PC-3 (cell line): ENCODE results near the gene SLC7A6OS. TPM values are rescaled to one million over a fixed set of nuclear protein-coding genes. Genes with fewer than 3 reads are reported as not detected.

ENCODE experiments used
- ATAC-seq: fragments of 200-7000 bp; cut with Tn5 transposase; 2 replicates; pipeline ENCODE4 v1.9.1; 2020; ENCODE audit warnings: mild to moderate bottlenecking, moderate library complexity
- BruUV-seq: library from RNA; stranded (reverse); fragments of 400-500 nt; replicated peaks from 2 replicates; lab custom pipeline; 2021; lab: Mats Ljungman, UMichigan
- CTCF ChIA-PET: fragments of 300-600 bp; sonication (Branson Sonifier 250); formaldehyde crosslinking; loops from one replicate; lab custom pipeline; 2022; ENCODE audit warnings: antibody characterized with exemption; lab: Charles Lee
- POLR2A ChIA-PET: fragments of 300-600 bp; sonication (Branson Sonifier 250); formaldehyde crosslinking; loops from one replicate; lab custom pipeline; 2022; ENCODE audit warnings: antibody characterized with exemption; ENCODE audit not compliant: unreplicated experiment; lab: Charles Lee
- DNase-seq: peaks from one replicate; pipeline ENCODE4 v3.0.0-alpha.2; 2015
- H2AFZ ChIP-seq: fragments of 300-600 bp; sonication (generic); 2 replicates; pipeline ENCODE4 v1.6.0; 2016; ENCODE audit warnings: antibody characterized with exemption, low read length
- H3F3A ChIP-seq: fragments of 300-600 bp; sonication (generic); one replicate; pipeline ENCODE4 v1.6.0; 2017; ENCODE audit warnings: antibody characterized with exemption, low read length, control low read depth, mild to moderate bottlenecking; ENCODE audit not compliant: unreplicated experiment
- H3K27ac ChIP-seq: fragments of 300-600 bp; sonication (generic); 2 replicates; pipeline ENCODE4 v1.5.1; 2016; ENCODE audit warnings: mild to moderate bottlenecking, low read length
- H3K27me3 ChIP-seq: fragments of 300-600 bp; sonication (generic); 2 replicates; pipeline ENCODE4 v1.6.1; 2016; ENCODE audit warnings: low read length, mixed read lengths
- H3K36me3 ChIP-seq: fragments of 300-600 bp; sonication (generic); 2 replicates; pipeline ENCODE4 v1.6.1; 2016; ENCODE audit warnings: low read depth, mixed run types, low read length, mixed read lengths
- H3K4me1 ChIP-seq: fragments of 300-600 bp; sonication (generic); 2 replicates; pipeline ENCODE4 v1.5.1; 2016; ENCODE audit warnings: low read length; ENCODE audit not compliant: insufficient read depth
- H3K4me2 ChIP-seq: fragments of 300-600 bp; sonication (generic); 2 replicates; pipeline ENCODE4 v1.6.0; 2016; ENCODE audit warnings: low read length
- H3K4me3 ChIP-seq: fragments of 300-600 bp; sonication (generic); 2 replicates; pipeline ENCODE4 v1.5.1; 2016; ENCODE audit warnings: mild to moderate bottlenecking, low read length, mixed read lengths
- H3K79me2 ChIP-seq: fragments of 300-600 bp; sonication (generic); 2 replicates; pipeline ENCODE4 v1.6.1; 2017; ENCODE audit warnings: low read length, mixed read lengths
- H3K9ac ChIP-seq: fragments of 300-600 bp; sonication (generic); 2 replicates; pipeline ENCODE4 v1.6.0; 2016; ENCODE audit warnings: mild to moderate bottlenecking, low read length
- H3K9me2 ChIP-seq: fragments of 300-600 bp; sonication (generic); replicated peaks from 2 replicates; pipeline ENCODE4 v1.6.1; 2016; ENCODE audit warnings: mixed run types, low read length, mixed read lengths
- H3K9me3 ChIP-seq: fragments of 300-600 bp; sonication (generic); 2 replicates; pipeline ENCODE4 v1.6.1; 2016; ENCODE audit warnings: low read length, mixed read lengths
- H4K20me1 ChIP-seq: fragments of 300-600 bp; sonication (generic); 2 replicates; pipeline ENCODE4 v1.6.1; 2016; ENCODE audit warnings: low read length, mixed read lengths
- CTCF ChIP-seq: fragments of 300-600 bp; sonication (generic); conservative IDR thresholded peaks from 2 replicates; pipeline ENCODE4 v1.5.1; 2017; ENCODE audit warnings: antibody characterized with exemption, low read depth, mild to moderate bottlenecking, low read length
- EZH2 ChIP-seq: fragments of 300-600 bp; sonication (generic); IDR thresholded peaks from one replicate; pipeline ENCODE4 v1.6.1; 2017; ENCODE audit warnings: antibody characterized with exemption, mild to moderate bottlenecking, low read length; ENCODE audit not compliant: unreplicated experiment
- EZH2phosphoT487 ChIP-seq: fragments of 300-600 bp; sonication (generic); IDR thresholded peaks from 2 replicates; pipeline ENCODE4 v1.6.1; 2018; ENCODE audit warnings: mild to moderate bottlenecking, antibody characterized with exemption, low read length, borderline replicate concordance
- intact Hi-C: fragments of 100-400 bp; cut with micrococcal nuclease; formaldehyde crosslinking; loops from 2 replicates; pipeline ENCODE4 v1.9.0; 2023
- total RNA-seq: library from RNA; depleted of rRNA; stranded (reverse); fragments of >200 nt; gene quantifications from 2 replicates; pipeline ENCODE4 v1.2.3, GENCODE V29; 2014

SLC7A6OS gene
- total RNA-seq, 1 experiment from 2014 or later: 12.6 TPM

GRCh38 chr16:68263559-68264127, 47.1 kb downstream of the SLC7A6OS start:
- DNase-seq (no peak), ATAC-seq (no peak)
- H3K9me2 ChIP-seq: no peaks in the 10 kb centered on the region
- H3K4me2 ChIP-seq: peak overlapping the region; percentile 87
- H3K36me3 ChIP-seq: no peaks in the 10 kb centered on the region; the same call in 1 of the 2 replicates
- H3K27ac ChIP-seq: peak overlapping the region; percentile 63
- peaks cover 42% of the 10 kb centered on the region for H3K79me2 ChIP-seq
- ChIA-PET POLR2A (interaction anchor here (0.6 to 1.9 kb wide), 5 partner anchors 21 to 1638 kb away, joined by 4 to 10 read pairs (median 4); partner anchors contain the start of genes PRMT7 and SLC7A6OS), CTCF (interaction anchor here (0.8 to 1.4 kb wide), 5 partner anchors 24 to 61 kb away, joined by 3 to 7 read pairs (median 4); partner anchors contain the start of genes PRMT7 and SLC7A6OS)
- peak overlapping the region; percentile 84 for H2AFZ ChIP-seq
- H3K4me1 ChIP-seq: peaks cover 14% of the 10 kb centered on the region; the same call in 1 of the 2 replicates
- H3F3A ChIP-seq: no peaks in the 10 kb centered on the region
- H4K20me1 ChIP-seq: no peaks in the 10 kb centered on the region
- H3K9me3 ChIP-seq: no peaks in the 10 kb centered on the region
- H3K9ac ChIP-seq: peak overlapping the region; percentile 86
- TF ChIP-seq EZH2phosphoT487: no peak
- no peak for TF ChIP-seq CTCF
- TF ChIP-seq EZH2: no peak
- intact Hi-C loops: no loop called here
- H3K27me3 ChIP-seq: no peaks in the 10 kb centered on the region
- H3K4me3 ChIP-seq: peak overlapping the region; percentile 92
- BruUV-seq: no TSS peak

- no peak for DNase-seq
- no peak for ATAC-seq
- no TSS peak for BruUV-seq
- Histone ChIP-seq H3K9me3 (no peaks in the 10 kb centered on the region), H3K9me2 (no peaks in the 10 kb centered on the region), H3K27me3 (no peaks in the 10 kb centered on the region), H2AFZ (no peak overlapping the region), H3K4me3 (no peak overlapping the region), H3K27ac (no peak overlapping the region), H3F3A (peaks cover 4% of the 10 kb centered on the region), H3K36me3 (no peaks in the 10 kb centered on the region; the same call in 1 of the 2 replicates), H3K9ac (no peak overlapping the region), H3K4me1 (peaks cover 25% of the 10 kb centered on the region), H3K79me2 (no peaks in the 10 kb centered on the region), H3K4me2 (no peak overlapping the region), H4K20me1 (no peaks in the 10 kb centered on the region)
- ChIA-PET POLR2A (no interaction called here), CTCF (no interaction called here)
- intact Hi-C loops: no loop called here
- TF ChIP-seq CTCF (no peak), EZH2phosphoT487 (no peak), EZH2 (no peak)
Observed at GRCh38 chr16:68259007-68259825, 51.5 kb downstream of the SLC7A6OS start.
